ENCODE measurements around the gene NKD1.

Gene NKD1

GRCh38 chr16:50673496-50674275 is 125.5 kb downstream of the NKD1 start:
- no peak for DNase-seq (ENCODE audit: low read depth in 3 of 3)

GRCh38 chr16:50674831-50675230 is 126.6 kb downstream of the NKD1 start:
- no peak for DNase-seq (ENCODE audit: low read depth in 3 of 3)

GRCh38 chr16:50675686-50676610 is 127.8 kb downstream of the NKD1 start:
- no peak for DNase-seq (ENCODE audit: low read depth in 3 of 3)

GRCh38 chr16:50676684-50677225 is 128.6 kb downstream of the NKD1 start:
- DNase-seq (ENCODE audit: low read depth in 3 of 3): no peak

GRCh38 chr16:50677351-50677750 is 129.2 kb downstream of the NKD1 start:
- DNase-seq (ENCODE audit: low read depth in 3 of 3): no peak

- DNase-seq (ENCODE audit: low read depth in 3 of 3): no peak
Measured at GRCh38 chr16:50678531-50678930, 130.3 kb downstream of the NKD1 start.

GRCh38 chr16:50679266-50679665 is 131.1 kb downstream of the NKD1 start:
- DNase-seq (ENCODE audit: low read depth in 3 of 3): no peak

- DNase-seq (ENCODE audit: low read depth in 3 of 3): no peak
Measured at GRCh38 chr16:50679676-50680555, 131.7 kb downstream of the NKD1 start.

GRCh38 chr16:50680556-50680893 is 132.3 kb downstream of the NKD1 start:
- DNase-seq (ENCODE audit: low read depth in 3 of 3): no peak

GRCh38 chr16:50681021-50681885 is 133.1 kb downstream of the NKD1 start, which contains the start of gene SNX20:
Gene SNX20, minus strand, starts transcription at chr16:50681312. Its CDS starts 3,786 bp downstream, at chr16:50677526.
- no peak for DNase-seq (ENCODE audit: low read depth in 3 of 3)

- no peak for DNase-seq (ENCODE audit: low read depth in 3 of 3)
Measured at GRCh38 chr16:50683689-50684374, 135.6 kb downstream of the NKD1 start.

GRCh38 chr16:50684823-50685461 is 136.7 kb downstream of the NKD1 start:
- DNase-seq (ENCODE audit: low read depth in 3 of 3): no peak

- DNase-seq (ENCODE audit: low read depth in 3 of 3): no peak
Measured at GRCh38 chr16:50685462-50686063, 137.4 kb downstream of the NKD1 start.

GRCh38 chr16:50688083-50688482 is 139.9 kb downstream of the NKD1 start:
- DNase-seq (ENCODE audit: low read depth in 3 of 3): no peak

- DNase-seq (ENCODE audit: low read depth in 3 of 3): no peak
Measured at GRCh38 chr16:50688867-50689266, 140.7 kb downstream of the NKD1 start.

- no peak for DNase-seq (ENCODE audit: low read depth in 3 of 3)
Measured at GRCh38 chr16:50690177-50690576, 142.0 kb downstream of the NKD1 start.

GRCh38 chr16:50692644-50692998 is 144.4 kb downstream of the NKD1 start:
- DNase-seq (ENCODE audit: low read depth in 3 of 3): no peak

GRCh38 chr16:50692999-50693781 is 145.0 kb downstream of the NKD1 start, which contains the start of gene NOD2:
Gene NOD2, plus strand, starts transcription at chr16:50693606. Its CDS starts 5,890 bp downstream, at chr16:50699496.
- no peak for DNase-seq (ENCODE audit: low read depth in 3 of 3)

Measured in stimulated activated CD4-positive, alpha-beta T cell treated with anti-CD3 and anti-CD28 coated beads, TNF-alpha, amount 100 ng/mL, for 48 hours (primary cell).